Cardiac muscle cell (in vitro differentiated cells and primary cell): ENCODE results near the gene NEURL1B. TPM values are rescaled to one million over a fixed set of nuclear protein-coding genes. Genes with fewer than 3 reads are reported as not detected.

Experiments
- DNase-seq, 2 donors: peaks; one replicate each; pipeline versions ENCODE4 v3.0.0 to v3.0.0-alpha.2; 2010 to 2017; ENCODE audit warnings: low read depth in 1 of 2, low spot score in 1 of 2
- H3K27ac ChIP-seq: fragments of 200-600 bp; sonication (generic); 2 replicates; pipeline ENCODE4 v1.5.1; 2016
- H3K27me3 ChIP-seq: fragments of 200-600 bp; sonication (generic); 2 replicates; pipeline ENCODE4 v1.6.0; 2016; ENCODE audit warnings: control low read depth
- H3K36me3 ChIP-seq: fragments of 200-600 bp; sonication (generic); 2 replicates; pipeline ENCODE4 v1.5.1; 2016; ENCODE audit warnings: control low read depth
- H3K4me1 ChIP-seq: fragments of 200-600 bp; sonication (generic); 2 replicates; pipeline ENCODE4 v1.8.1; 2017; ENCODE audit warnings: low read depth, mild to moderate bottlenecking, mixed run types
- H3K4me3 ChIP-seq: fragments of 200-600 bp; sonication (generic); 2 replicates; pipeline ENCODE4 v1.5.1; 2016; ENCODE audit warnings: mild to moderate bottlenecking
- H3K9me3 ChIP-seq: fragments of 200-600 bp; sonication (generic); 2 replicates; pipeline ENCODE4 v1.5.1; 2017; ENCODE audit warnings: low read depth, mild to moderate bottlenecking, control low read depth
- polyA plus RNA-seq: library from polyadenylated mRNA; unstranded; fragments of >200 nt; fragmentation: Nextera tagmentation; extraction: Ambion mirVana; gene quantifications from 2 replicates; pipeline ENCODE4 v1.2.1, GENCODE V29; 2016
- total RNA-seq: library from RNA; depleted of rRNA; stranded (reverse); fragments of >200 nt; gene quantifications from 2 replicates; pipeline ENCODE4 v1.2.3, GENCODE V29; 2016
- TF ChIP-seq, protein P1 (sequence below): IDR thresholded peaks from 2 replicates; pipeline ENCODE4 v1.5.1; 2012; ENCODE audit warnings: low read depth, mild to moderate bottlenecking, low read length

Gene NEURL1B
- total and polyA plus RNA-seq, 2 experiments from 2014 or later = 4.6 to 55.8 TPM

DNA sequence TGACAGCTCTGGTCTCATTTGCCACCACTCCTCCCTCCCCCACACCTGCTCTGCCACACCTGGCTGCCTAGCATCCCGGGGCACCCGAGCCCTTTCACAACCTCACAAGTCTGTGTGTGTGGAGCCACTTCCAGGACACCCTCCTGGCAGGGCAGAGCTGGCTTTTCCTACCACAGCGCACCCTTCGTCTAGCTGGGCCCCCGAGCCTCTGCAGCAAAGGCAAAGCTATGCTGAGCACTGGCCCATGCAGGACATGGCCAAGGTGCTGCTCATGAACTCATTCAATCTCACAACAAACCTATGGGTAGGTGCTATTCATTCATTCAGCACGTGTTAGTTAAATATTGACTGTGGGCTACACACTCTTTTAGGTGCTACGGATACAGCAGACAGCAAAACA, 86.5 kb downstream of the NEURL1B start:
- H3K4me1 ChIP-seq = no peaks in the 10 kb centered on the region
- DNase-seq = no peak
- H3K4me3 ChIP-seq = no peak overlapping the region
- no peak overlapping the region for H3K27ac ChIP-seq
- no peaks in the 10 kb centered on the region for H3K9me3 ChIP-seq
- no peaks in the 10 kb centered on the region for H3K36me3 ChIP-seq
- TF ChIP-seq, protein P1, sequence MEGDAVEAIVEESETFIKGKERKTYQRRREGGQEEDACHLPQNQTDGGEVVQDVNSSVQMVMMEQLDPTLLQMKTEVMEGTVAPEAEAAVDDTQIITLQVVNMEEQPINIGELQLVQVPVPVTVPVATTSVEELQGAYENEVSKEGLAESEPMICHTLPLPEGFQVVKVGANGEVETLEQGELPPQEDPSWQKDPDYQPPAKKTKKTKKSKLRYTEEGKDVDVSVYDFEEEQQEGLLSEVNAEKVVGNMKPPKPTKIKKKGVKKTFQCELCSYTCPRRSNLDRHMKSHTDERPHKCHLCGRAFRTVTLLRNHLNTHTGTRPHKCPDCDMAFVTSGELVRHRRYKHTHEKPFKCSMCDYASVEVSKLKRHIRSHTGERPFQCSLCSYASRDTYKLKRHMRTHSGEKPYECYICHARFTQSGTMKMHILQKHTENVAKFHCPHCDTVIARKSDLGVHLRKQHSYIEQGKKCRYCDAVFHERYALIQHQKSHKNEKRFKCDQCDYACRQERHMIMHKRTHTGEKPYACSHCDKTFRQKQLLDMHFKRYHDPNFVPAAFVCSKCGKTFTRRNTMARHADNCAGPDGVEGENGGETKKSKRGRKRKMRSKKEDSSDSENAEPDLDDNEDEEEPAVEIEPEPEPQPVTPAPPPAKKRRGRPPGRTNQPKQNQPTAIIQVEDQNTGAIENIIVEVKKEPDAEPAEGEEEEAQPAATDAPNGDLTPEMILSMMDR = no peak
- H3K27me3 ChIP-seq = peaks cover 4% of the 10 kb centered on the region

DNA sequence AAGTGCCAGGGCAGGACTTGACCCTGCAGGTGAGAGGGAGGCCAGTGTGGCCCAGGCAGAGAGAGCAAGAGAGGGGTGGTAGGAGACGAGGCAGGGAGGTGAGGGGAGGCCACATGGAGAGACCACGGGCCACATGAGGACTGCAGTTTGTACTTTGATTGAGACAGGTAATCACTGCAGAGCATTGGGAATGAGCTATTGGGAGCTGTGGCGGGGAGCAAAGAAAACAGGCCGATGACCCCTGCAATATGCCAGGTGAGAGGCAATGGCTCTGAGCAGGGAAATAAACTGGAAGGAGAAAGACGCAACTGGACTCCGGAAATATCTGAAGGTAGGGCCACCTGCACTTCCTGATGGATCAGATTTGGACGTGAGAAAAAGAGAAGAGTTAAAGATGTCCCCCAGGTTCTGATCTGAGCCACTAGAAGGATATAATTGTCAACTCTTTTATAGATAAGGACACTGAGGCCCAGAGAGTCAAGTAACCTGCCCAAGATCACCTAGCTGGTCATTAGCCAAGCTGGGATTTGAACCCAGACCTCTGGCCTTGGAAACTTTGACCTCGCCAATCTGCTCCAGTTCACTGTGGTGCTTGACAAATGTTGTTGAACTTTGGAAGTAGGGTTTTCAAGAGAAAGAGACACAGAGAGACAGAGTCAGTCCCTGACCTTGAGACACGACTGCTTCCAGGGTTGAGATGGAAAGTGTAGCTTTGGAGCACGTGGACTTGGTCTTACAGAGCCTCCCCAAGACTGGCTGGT, 87.6 kb downstream of the NEURL1B start:
- Histone ChIP-seq H3K36me3 (no peaks in the 10 kb centered on the region), H3K9me3 (no peaks in the 10 kb centered on the region), H3K27ac (no peak overlapping the region), H3K27me3 (no peaks in the 10 kb centered on the region), H3K4me3 (no peak overlapping the region), H3K4me1 (peaks cover under 1% of the 10 kb centered on the region)
- TF ChIP-seq, protein P1 = no peak
- no peak for DNase-seq

- peaks cover 5% of the 10 kb centered on the region for H3K4me1 ChIP-seq
- no peaks in the 10 kb centered on the region for H3K9me3 ChIP-seq
- H3K27ac ChIP-seq = no peak overlapping the region
- H3K36me3 ChIP-seq = no peaks in the 10 kb centered on the region
- H3K4me3 ChIP-seq = no peak overlapping the region
- no peaks in the 10 kb centered on the region for H3K27me3 ChIP-seq
- DNase-seq = no peak
- TF ChIP-seq, protein P1 = no peak
Measured at GRCh38 chr5:172729588-172729987, 88.5 kb downstream of the NEURL1B start.

DNA sequence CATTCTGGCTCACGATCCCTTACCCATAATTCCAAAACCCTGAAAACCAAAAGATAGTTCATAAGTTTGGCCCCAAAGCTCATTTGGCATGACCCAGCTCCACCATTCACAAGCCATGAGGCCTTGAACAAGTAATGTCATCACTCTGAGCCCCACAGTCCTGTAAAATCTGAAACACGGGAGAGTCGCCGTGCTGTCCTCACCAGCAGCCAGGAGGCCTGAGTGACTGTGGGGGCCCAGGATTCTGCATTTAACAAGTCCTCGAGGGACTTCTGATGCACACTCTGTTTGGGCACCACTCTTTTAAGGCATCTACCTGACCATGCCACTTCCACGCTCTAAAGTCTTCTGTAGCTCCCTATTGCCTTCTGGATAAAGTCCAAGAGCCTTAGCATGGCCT, 89.2 kb downstream of the NEURL1B start:
- Histone ChIP-seq H3K27ac (no peak overlapping the region), H3K27me3 (no peaks in the 10 kb centered on the region), H3K4me1 (peaks cover 5% of the 10 kb centered on the region), H3K9me3 (no peaks in the 10 kb centered on the region), H3K4me3 (no peak overlapping the region), H3K36me3 (no peaks in the 10 kb centered on the region)
- TF ChIP-seq, protein P1 = no peak
- no peak for DNase-seq

DNA sequence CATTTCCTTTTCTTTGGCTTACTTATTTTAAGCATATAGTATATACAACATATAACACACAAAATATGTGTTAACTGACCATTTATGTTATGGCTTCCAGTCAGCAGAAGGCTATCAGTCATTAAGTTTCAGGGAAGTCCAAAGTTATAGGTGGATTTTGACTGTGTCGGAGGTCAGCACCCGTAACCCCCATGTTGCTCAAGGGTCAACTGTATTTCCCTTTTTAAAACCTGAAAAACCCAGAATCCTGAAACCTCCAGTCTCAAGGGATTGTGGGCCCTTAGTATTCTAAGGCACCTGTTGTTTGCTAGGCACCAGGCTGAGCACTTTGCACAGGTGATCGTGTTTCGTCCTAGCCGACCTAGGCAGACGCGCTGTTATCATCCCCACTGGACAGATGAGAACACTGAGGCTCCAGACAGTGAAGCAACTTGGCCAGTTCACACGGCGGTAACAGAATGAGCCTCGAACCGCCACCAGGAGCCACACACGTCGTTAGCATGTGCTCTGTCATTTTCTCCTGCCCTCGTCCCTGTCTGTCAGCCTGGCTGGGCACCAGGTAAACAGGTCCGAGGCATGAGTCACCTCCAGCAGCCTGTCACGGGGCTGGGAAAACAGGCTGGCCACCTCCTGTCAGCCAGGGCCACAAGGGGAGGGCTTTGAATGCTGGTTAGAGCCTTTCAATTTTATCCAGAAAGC, 90.1 kb downstream of the NEURL1B start:
- H3K27ac ChIP-seq = no peak overlapping the region
- peaks cover 5% of the 10 kb centered on the region for H3K4me1 ChIP-seq
- H3K9me3 ChIP-seq = no peaks in the 10 kb centered on the region
- no peaks in the 10 kb centered on the region for H3K36me3 ChIP-seq
- DNase-seq = no peak
- no peaks in the 10 kb centered on the region for H3K27me3 ChIP-seq
- H3K4me3 ChIP-seq = no peak overlapping the region
- TF ChIP-seq, protein P1 = no peak
